PC-9 (cell line): ENCODE results near the gene NCOA3. TPM values are rescaled to one million over a fixed set of nuclear protein-coding genes. Genes with fewer than 3 reads are reported as not detected.

Source experiments
- BruUV-seq: library from RNA; stranded (reverse); fragments of 400-500 nt; replicated peaks from 2 replicates; lab custom pipeline; 2021; lab: Mats Ljungman, UMichigan
- CTCF ChIA-PET: fragments of 300-600 bp; sonication (Branson Sonifier 250); formaldehyde crosslinking; loops from one replicate; lab custom pipeline; 2022; ENCODE audit warnings: antibody characterized with exemption; lab: Charles Lee
- POLR2A ChIA-PET: fragments of 300-600 bp; sonication (Branson Sonifier 250); formaldehyde crosslinking; loops from one replicate; lab custom pipeline; 2022; ENCODE audit warnings: antibody characterized with exemption; ENCODE audit not compliant: unreplicated experiment; lab: Charles Lee
- DNase-seq, 2 experiments: peaks; one replicate each; pipeline versions ENCODE4 v3.0.0 to v3.0.0-alpha.2; 2015 to 2022; ENCODE audit warnings: mixed read lengths in 1 of 2
- H2AFZ ChIP-seq: fragments of 200-600 bp; sonication (generic); 2 replicates; pipeline ENCODE4 v1.8.1; 2017; ENCODE audit warnings: antibody characterized with exemption
- H3F3A ChIP-seq: fragments of 200-600 bp; sonication (generic); 2 replicates; pipeline ENCODE4 v1.8.1; 2017; ENCODE audit warnings: antibody characterized with exemption, mild to moderate bottlenecking, low read depth; ENCODE audit not compliant: insufficient read depth
- H3K27ac ChIP-seq: fragments of 200-600 bp; sonication (generic); 2 replicates; pipeline ENCODE4 v1.6.1; 2016; ENCODE audit warnings: mixed run types
- H3K27me3 ChIP-seq: fragments of 200-600 bp; sonication (generic); 2 replicates; pipeline ENCODE4 v1.6.1; 2016; ENCODE audit warnings: low read depth, mixed run types; ENCODE audit not compliant: insufficient read depth
- H3K36me3 ChIP-seq: fragments of 200-600 bp; sonication (generic); 2 replicates; pipeline ENCODE4 v1.6.1; 2016; ENCODE audit warnings: low read depth, mixed run types
- H3K4me1 ChIP-seq: fragments of 200-600 bp; sonication (generic); replicated peaks from 2 replicates; pipeline ENCODE4 v1.6.1; 2016; ENCODE audit warnings: mixed run types; ENCODE audit not compliant: insufficient read depth
- H3K4me2 ChIP-seq: fragments of 200-600 bp; sonication (generic); 2 replicates; pipeline ENCODE4 v1.6.1; 2017; ENCODE audit warnings: mixed run types
- H3K4me3 ChIP-seq: fragments of 200-600 bp; sonication (generic); 2 replicates; pipeline ENCODE4 v1.6.1; 2016; ENCODE audit warnings: mixed run types
- H3K79me2 ChIP-seq: fragments of 200-600 bp; sonication (generic); 2 replicates; pipeline ENCODE4 v1.6.1; 2017; ENCODE audit warnings: low read depth, mixed run types
- H3K9me2 ChIP-seq: fragments of 200-600 bp; sonication (generic); 2 replicates; pipeline ENCODE4 v1.8.1; 2017; ENCODE audit warnings: mild to moderate bottlenecking; ENCODE audit not compliant: insufficient read depth
- H3K9me3 ChIP-seq: fragments of 200-600 bp; sonication (generic); 2 replicates; pipeline ENCODE4 v1.8.1; 2016; ENCODE audit warnings: low read depth; ENCODE audit not compliant: insufficient read depth
- H4K20me1 ChIP-seq: fragments of 200-600 bp; sonication (generic); 2 replicates; pipeline ENCODE4 v1.8.1; 2017; ENCODE audit not compliant: insufficient read depth
- CTCF ChIP-seq: fragments of 200-600 bp; sonication (generic); conservative IDR thresholded peaks from 2 replicates; pipeline ENCODE4 v1.6.1; 2017; ENCODE audit warnings: mixed run types, antibody characterized with exemption, mild to moderate bottlenecking, moderate library complexity
- EZH2 ChIP-seq: fragments of 200-600 bp; sonication (generic); IDR thresholded peaks from 2 replicates; pipeline ENCODE4 v1.8.0; 2017; ENCODE audit warnings: antibody characterized with exemption, low read depth
- intact Hi-C: fragments of 100-400 bp; cut with micrococcal nuclease; formaldehyde crosslinking; loops from one replicate; pipeline ENCODE4 v1.10.0; 2022; ENCODE audit not compliant: unreplicated experiment
- total RNA-seq: library from RNA; stranded (reverse); gene quantifications from 2 replicates; pipeline ENCODE4 v1.2.3, GENCODE V29; 2021

Gene NCOA3
- total RNA-seq, 1 experiment from 2014 or later = 78.0 TPM

GRCh38 chr20:47535088-47535487 is 33.4 kb downstream of the NCOA3 start:
- Histone ChIP-seq H2AFZ (no peak overlapping the region), H3F3A (peaks cover 49% of the 10 kb centered on the region), H3K9me3 (no peaks in the 10 kb centered on the region), H3K36me3 (peaks cover 17% of the 10 kb centered on the region; the same call in 1 of the 2 replicates), H3K79me2 (peaks cover 100% of the 10 kb centered on the region), H4K20me1 (peaks cover 51% of the 10 kb centered on the region), H3K4me3 (no peak overlapping the region), H3K27me3 (no peaks in the 10 kb centered on the region), H3K27ac (no peak overlapping the region), H3K9me2 (no peaks in the 10 kb centered on the region), H3K4me2 (no peak overlapping the region), H3K4me1 (peaks cover 11% of the 10 kb centered on the region)
- BruUV-seq = no TSS peak
- TF ChIP-seq EZH2 (no peak), CTCF (no peak; the same call in 1 of the 2 replicates)
- ChIA-PET POLR2A (no interaction called here), CTCF (no interaction called here)
- no peak for DNase-seq
- intact Hi-C loops = no loop called here

- no TSS peak for BruUV-seq
- H3K79me2 ChIP-seq = peaks cover 100% of the 10 kb centered on the region
- POLR2A ChIA-PET = no interaction called here
These were observed 34.3 kb downstream of the NCOA3 start for GRCh38 chr20:47535994-47536393.

More at GRCh38 chr20:47535994-47536393, 34.3 kb downstream of the NCOA3 start:
- H3K4me1 ChIP-seq = peaks cover 20% of the 10 kb centered on the region
- peaks cover 53% of the 10 kb centered on the region for H4K20me1 ChIP-seq
- H3K9me2 ChIP-seq = no peaks in the 10 kb centered on the region
- intact Hi-C loops = no loop called here
- H2AFZ ChIP-seq = no peak overlapping the region
- no peaks in the 10 kb centered on the region for H3K9me3 ChIP-seq
- H3K4me3 ChIP-seq = no peak overlapping the region
- peaks cover 55% of the 10 kb centered on the region for H3F3A ChIP-seq
- no peak overlapping the region for H3K4me2 ChIP-seq
- no peaks in the 10 kb centered on the region for H3K27me3 ChIP-seq
- H3K36me3 ChIP-seq = 0 out of 2 replicates have a peak, but pooled peaks cover 12% of the 10 kb centered on the region
- no peak for DNase-seq
- H3K27ac ChIP-seq = no peak overlapping the region
- TF ChIP-seq EZH2 (no peak), CTCF (no peak)
- CTCF ChIA-PET = no interaction called here
